ENCODE measurements around the gene CRACDL. TPM values are rescaled to one million over a fixed set of nuclear protein-coding genes. Genes with fewer than 3 reads are reported as not detected.

The CRACDL gene
- total RNA-seq, 1 experiment from 2014 or later = not detected

DNA sequence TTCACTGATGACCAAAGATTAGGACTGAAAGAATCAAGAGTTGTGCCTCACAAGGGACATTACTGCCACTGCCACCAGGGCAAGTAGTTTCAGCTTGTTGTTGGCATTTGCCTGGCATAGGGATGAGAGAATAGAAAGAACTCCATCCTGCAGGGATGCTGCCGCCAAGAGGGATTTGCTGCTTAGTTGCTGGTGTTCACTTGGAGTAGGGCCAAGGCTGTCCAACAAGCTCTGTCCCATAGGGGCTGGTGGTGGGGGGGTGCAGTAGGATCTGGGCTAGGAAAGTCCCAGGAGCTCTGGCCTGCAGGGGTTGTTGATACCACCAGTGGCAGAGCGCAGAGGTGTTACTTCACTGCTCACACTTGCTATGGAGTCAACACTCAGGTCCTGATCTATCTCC is 120.2 kb downstream of the CRACDL start:
- CTCF ChIA-PET = no interaction called here
- Histone ChIP-seq H3K4me2 (ENCODE audit: low read length) (no peak overlapping the region), H3F3A (ENCODE audit: low read length, unreplicated experiment) (no peaks in the 10 kb centered on the region), H3K36me3 (ENCODE audit: low read depth, low read length) (no peaks in the 10 kb centered on the region), H4K20me1 (ENCODE audit: low read length) (no peaks in the 10 kb centered on the region), H2AFZ (ENCODE audit: low read length) (no peak overlapping the region), H3K9ac (ENCODE audit: low read length) (no peak overlapping the region), H3K9me2 (replicated peaks; ENCODE audit: low read length) (no peaks in the 10 kb centered on the region), H3K4me3 (ENCODE audit: low read length) (no peak overlapping the region), H3K79me2 (ENCODE audit: low read length) (no peaks in the 10 kb centered on the region), H3K27me3 (ENCODE audit: low read length) (no peaks in the 10 kb centered on the region), H3K9me3 (ENCODE audit: low read length) (no peaks in the 10 kb centered on the region), H3K4me1 (ENCODE audit: insufficient read depth, low read length) (peaks cover 7% of the 10 kb centered on the region; the same call in 1 of the 2 replicates), H3K27ac (ENCODE audit: low read length) (no peak overlapping the region)
- POLR2A ChIA-PET (ENCODE audit: unreplicated experiment) = no interaction called here
- DNase-seq (no peak), ATAC-seq (no peak)
- intact Hi-C loops (cut with micrococcal nuclease) = no loop called here
- TF ChIP-seq EZH2 (IDR thresholded peaks at IDR 0.05; ENCODE audit: low read length, unreplicated experiment) (no peak), EZH2phosphoT487 (IDR thresholded peaks at IDR 0.05; ENCODE audit: borderline replicate concordance, low read length) (no peak)
- TF ChIP-seq, protein P1, sequence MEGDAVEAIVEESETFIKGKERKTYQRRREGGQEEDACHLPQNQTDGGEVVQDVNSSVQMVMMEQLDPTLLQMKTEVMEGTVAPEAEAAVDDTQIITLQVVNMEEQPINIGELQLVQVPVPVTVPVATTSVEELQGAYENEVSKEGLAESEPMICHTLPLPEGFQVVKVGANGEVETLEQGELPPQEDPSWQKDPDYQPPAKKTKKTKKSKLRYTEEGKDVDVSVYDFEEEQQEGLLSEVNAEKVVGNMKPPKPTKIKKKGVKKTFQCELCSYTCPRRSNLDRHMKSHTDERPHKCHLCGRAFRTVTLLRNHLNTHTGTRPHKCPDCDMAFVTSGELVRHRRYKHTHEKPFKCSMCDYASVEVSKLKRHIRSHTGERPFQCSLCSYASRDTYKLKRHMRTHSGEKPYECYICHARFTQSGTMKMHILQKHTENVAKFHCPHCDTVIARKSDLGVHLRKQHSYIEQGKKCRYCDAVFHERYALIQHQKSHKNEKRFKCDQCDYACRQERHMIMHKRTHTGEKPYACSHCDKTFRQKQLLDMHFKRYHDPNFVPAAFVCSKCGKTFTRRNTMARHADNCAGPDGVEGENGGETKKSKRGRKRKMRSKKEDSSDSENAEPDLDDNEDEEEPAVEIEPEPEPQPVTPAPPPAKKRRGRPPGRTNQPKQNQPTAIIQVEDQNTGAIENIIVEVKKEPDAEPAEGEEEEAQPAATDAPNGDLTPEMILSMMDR (conservative IDR thresholded peaks at IDR 0.05; ENCODE audit: low read depth, low read length) = no peak
- BruUV-seq (replicated peaks) = no TSS peak

DNA sequence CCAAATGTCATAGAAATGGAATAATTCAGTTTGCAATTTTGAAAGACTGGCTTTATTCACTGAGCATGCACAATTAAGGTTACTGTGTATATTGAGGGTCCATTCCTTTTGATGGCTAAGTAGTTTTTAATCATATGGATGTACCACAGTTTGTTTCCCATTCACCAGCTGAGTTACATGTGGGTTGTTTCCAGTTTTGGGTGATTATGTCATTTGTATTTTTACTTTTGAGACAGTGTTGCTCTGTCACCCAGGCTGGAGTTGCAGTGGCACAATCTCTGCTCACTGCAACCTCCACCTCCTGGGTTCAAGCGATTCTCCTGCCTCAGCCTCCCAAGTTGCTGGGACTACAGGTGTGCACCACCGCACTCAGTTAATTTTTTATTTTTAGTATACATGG is 124.3 kb downstream of the CRACDL start:
- TF ChIP-seq EZH2phosphoT487 (IDR thresholded peaks at IDR 0.05; ENCODE audit: borderline replicate concordance, low read length) = no peak
- H3K4me3 ChIP-seq (ENCODE audit: low read length) = no peak overlapping the region
- no peak overlapping the region for H2AFZ ChIP-seq (ENCODE audit: low read length)
- intact Hi-C loops (cut with micrococcal nuclease) = no loop called here
- POLR2A ChIA-PET (ENCODE audit: unreplicated experiment) = no interaction called here
- H3K27ac ChIP-seq (ENCODE audit: low read length) = no peak overlapping the region
- no TSS peak for BruUV-seq (replicated peaks)
- no peaks in the 10 kb centered on the region for H3F3A ChIP-seq (ENCODE audit: low read length, unreplicated experiment)
- CTCF ChIA-PET = no interaction called here
- no peaks in the 10 kb centered on the region for H3K9me3 ChIP-seq (ENCODE audit: low read length)
- no peaks in the 10 kb centered on the region for H3K27me3 ChIP-seq (ENCODE audit: low read length)
- H3K4me1 ChIP-seq (ENCODE audit: insufficient read depth, low read length) = peaks cover 6% of the 10 kb centered on the region; the same call in 1 of the 2 replicates
- DNase-seq = no peak
- H3K79me2 ChIP-seq (ENCODE audit: low read length) = no peaks in the 10 kb centered on the region
- H3K9ac ChIP-seq (ENCODE audit: low read length) = no peak overlapping the region
- no peaks in the 10 kb centered on the region for H3K9me2 ChIP-seq (replicated peaks; ENCODE audit: low read length)
- ATAC-seq = no peak
- H4K20me1 ChIP-seq (ENCODE audit: low read length) = no peaks in the 10 kb centered on the region
- H3K36me3 ChIP-seq (ENCODE audit: low read depth, low read length) = no peaks in the 10 kb centered on the region
- no peak overlapping the region for H3K4me2 ChIP-seq (ENCODE audit: low read length)

DNA sequence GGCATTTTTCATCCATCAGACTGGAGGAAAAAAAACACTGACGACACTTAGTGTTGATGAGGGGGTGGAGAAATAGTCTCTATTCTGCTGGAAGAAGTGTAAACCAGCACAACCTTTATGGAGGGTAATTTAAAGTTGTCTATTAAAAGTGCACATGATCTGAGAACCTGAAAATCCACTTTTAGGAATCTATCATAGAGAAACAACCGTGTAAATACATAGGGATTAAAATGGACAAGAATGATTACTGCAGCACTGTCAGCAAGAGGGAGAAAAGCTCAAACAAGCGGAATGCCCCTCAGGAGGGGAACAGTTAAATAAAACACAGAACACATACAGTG is 125.5 kb downstream of the CRACDL start:
- DNase-seq = no peak
- TF ChIP-seq EZH2phosphoT487 (IDR thresholded peaks at IDR 0.05; ENCODE audit: borderline replicate concordance, low read length) (no peak), EZH2 (IDR thresholded peaks at IDR 0.05; ENCODE audit: low read length, unreplicated experiment) (no peak)
- TF ChIP-seq, protein P1 (conservative IDR thresholded peaks at IDR 0.05; ENCODE audit: low read depth, low read length) = no peak
- H3K9me3 ChIP-seq (ENCODE audit: low read length) = no peaks in the 10 kb centered on the region
- H2AFZ ChIP-seq (ENCODE audit: low read length) = no peak overlapping the region
- no TSS peak for BruUV-seq (replicated peaks)
- POLR2A ChIA-PET (ENCODE audit: unreplicated experiment) = no interaction called here
- no peaks in the 10 kb centered on the region for H3K27me3 ChIP-seq (ENCODE audit: low read length)
- H3K4me3 ChIP-seq (ENCODE audit: low read length) = no peak overlapping the region
- ATAC-seq = no peak
- no peaks in the 10 kb centered on the region for H3K79me2 ChIP-seq (ENCODE audit: low read length)
- H3K27ac ChIP-seq (ENCODE audit: low read length) = no peak overlapping the region
- no peaks in the 10 kb centered on the region for H3K36me3 ChIP-seq (ENCODE audit: low read depth, low read length)
- no peak overlapping the region for H3K4me2 ChIP-seq (ENCODE audit: low read length)
- intact Hi-C loops (cut with micrococcal nuclease) = no loop called here
- CTCF ChIA-PET = no interaction called here
- H3K9ac ChIP-seq (ENCODE audit: low read length) = no peak overlapping the region
- H3K9me2 ChIP-seq (replicated peaks; ENCODE audit: low read length) = no peaks in the 10 kb centered on the region
- no peaks in the 10 kb centered on the region for H3F3A ChIP-seq (ENCODE audit: low read length, unreplicated experiment)
- no peaks in the 10 kb centered on the region for H4K20me1 ChIP-seq (ENCODE audit: low read length)
- peaks cover 15% of the 10 kb centered on the region for H3K4me1 ChIP-seq (ENCODE audit: insufficient read depth, low read length)

Data from PC-3 (cell line).